Ovary (tissue), 9 donors: ENCODE data around the gene IQSEC3. TPM values are rescaled to one million over a fixed set of nuclear protein-coding genes. Genes with fewer than 3 reads are reported as not detected.
A peak's percentile ranks its signal among the peaks of the same experiment; 100 is the strongest.

ENCODE experiments used
- DNase-seq, 5 donors: peaks; one replicate each; pipeline ENCODE4 v3.0.0-alpha.2; 2019 to 2020
- H3K27ac ChIP-seq, 2 donors: fragments of 200-600 bp; one replicate each; pipeline versions ENCODE4 v1.5.1 to v1.8.0; 2019 to 2022
- H3K27me3 ChIP-seq: fragments of 200-600 bp; one replicate; pipeline ENCODE4 v1.8.0; 2022
- H3K36me3 ChIP-seq: fragments of 200-600 bp; sonication (generic); one replicate; pipeline ENCODE4 v1.5.1; 2019
- H3K4me1 ChIP-seq: one replicate; pipeline ENCODE4 v1.8.1; 2013; ENCODE audit warnings: mild to moderate bottlenecking, moderate library complexity; ENCODE audit not compliant: insufficient read depth
- H3K4me3 ChIP-seq: fragments of 200-600 bp; sonication (generic); one replicate; pipeline ENCODE4 v1.5.1; 2017
- H3K9me3 ChIP-seq, 2 donors: fragments of 200-600 bp in 1 of 2; sonication (generic) in 1 of 2; one replicate each; pipeline versions ENCODE4 v1.5.1 to v1.8.1; 2013 to 2019; ENCODE audit warnings: mild to moderate bottlenecking in 1 of 2, moderate library complexity in 1 of 2
- CTCF ChIP-seq, 3 donors: fragments of 450-650 bp in 2 of 3; fragments of 200-600 bp in 1 of 3; IDR thresholded peaks; one replicate each; pipeline versions ENCODE4 v1.5.1 to v1.8.0; 2016 to 2022; ENCODE audit warnings: antibody characterized with exemption in 3 of 3, mild to moderate bottlenecking in 1 of 3
- EP300 ChIP-seq: sonication (generic); formaldehyde crosslinking; IDR thresholded peaks from one replicate; pipeline ENCODE4 v1.6.1; 2017; ENCODE audit warnings: antibody characterized with exemption
- POLR2A ChIP-seq: fragments of 450-650 bp; IDR thresholded peaks from one replicate; pipeline ENCODE4 v1.6.1; 2017; ENCODE audit warnings: antibody characterized with exemption, mild to moderate bottlenecking, moderate library complexity
- WGBS, 3 donors: extraction: QIAGEN DNeasy Blood & Tissue Kit in 1 of 3; methylation state at CpG; one replicate each; pipeline versions ENCODE4 v1.1.5 to v1.1.7; 2013 to 2017; 5-methylcytosine and 5-hydroxymethylcytosine counted together
- intact Hi-C, 4 donors: fragments of 100-400 bp; cut with DNase I; formaldehyde crosslinking; loops; one replicate each; pipeline versions ENCODE4 v1.11.0 to v1.15.1; 2022 to 2023
- polyA plus RNA-seq, 2 donors: library from polyadenylated mRNA; stranded (reverse); fragments of 200-250 nt in 1 of 2; fragments of 350-450 nt in 1 of 2; fragmentation: Illumina TruSeq in 1 of 2; extraction: RNeasy Lipid Tissue Mini Kit (QIAGEN cat#74804) in 1 of 2; gene quantifications; one replicate each; pipeline ENCODE4 v1.2.3, GENCODE V29; 2013 to 2014
- total RNA-seq, 7 donors: library from RNA; depleted of rRNA in 2 of 7; stranded (reverse); fragments of >200 nt in 2 of 7; fragmentation: NEBNext Ultra II Directional in 3 of 7; extraction: Animal tissue kit (Norgen Biotek cat#: 25700) in 3 of 7; gene quantifications; one replicate each; pipeline versions ENCODE4 v1.1.0 to v1.2.4, GENCODE V29; 2016 to 2023
- donor health status: DM: no; HTN: no; CAD: no; lungs with moderate emphysema.
- donor health status: DM: no; HTN: no; CAD: no.
- donor health status: Bipolar disorder and iron deficiency.
- donor health status: DM: yes; HTN: yes; CAD: no.
- donor health status: DM: no; HTN: no; CAD: no.
- donor health status: DM: yes; HTN: yes; CAD: no.

The IQSEC3 gene
- total and polyA plus RNA-seq, 9 donors, result 0.88 to 10.0 (median 3.0) TPM

- peaks cover 6% of the 10 kb centered on the region for H3K4me1 ChIP-seq
- DNase-seq, result peak in 4 of 5 donors; percentile 50 to 76 (median 62)
- TF ChIP-seq EP300 (no peak), CTCF (IDR thresholded peaks at IDR 0.05) (peak in 1 of 3 donors; percentile 32)
- H3K9me3 ChIP-seq, result no peaks in the 10 kb centered on the region
- H3K27ac ChIP-seq, result peak overlapping the region in 1 of 2 donors; percentile 37
- no peaks in the 10 kb centered on the region for H3K36me3 ChIP-seq
- 6 to 27% (median 26%) methylated on average over 31 to 84 of the region's 84 CpGs for WGBS, 3 donors
- H3K4me3 ChIP-seq, result peak overlapping the region; percentile 44
- H3K27me3 ChIP-seq, result no peaks in the 10 kb centered on the region
- intact Hi-C loops, result no loop called here
Measured at GRCh38 chr12:203462-204260, 137.1 kb downstream of the IQSEC3 start.

- intact Hi-C loops, result no loop called here
- Histone ChIP-seq H3K36me3 (no peaks in the 10 kb centered on the region), H3K4me1 (peaks cover 5% of the 10 kb centered on the region), H3K27me3 (no peaks in the 10 kb centered on the region), H3K9me3 (no peaks in the 10 kb centered on the region), H3K4me3 (peak overlapping the region; percentile 44), H3K27ac (no peak overlapping the region)
- no peak for DNase-seq
- TF ChIP-seq CTCF (IDR thresholded peaks at IDR 0.05) (no peak), EP300 (no peak), POLR2A (no peak)
- WGBS, 3 donors, result 75 to 87% (median 78%) methylated on average over 11 of the region's 11 CpGs
Measured at GRCh38 chr12:204261-204678, 137.7 kb downstream of the IQSEC3 start.

- Histone ChIP-seq H3K9me3 (no peaks in the 10 kb centered on the region), H3K4me3 (no peak overlapping the region), H3K36me3 (no peaks in the 10 kb centered on the region), H3K4me1 (peaks cover 5% of the 10 kb centered on the region), H3K27ac (no peak overlapping the region), H3K27me3 (no peaks in the 10 kb centered on the region)
- no peak for DNase-seq
- intact Hi-C loops, result no loop called here
- WGBS, 3 donors, result 84 to 91% (median 86%) methylated on average over 4 of the region's 4 CpGs
- TF ChIP-seq EP300 (no peak), CTCF (IDR thresholded peaks at IDR 0.05) (no peak), POLR2A (no peak)
Measured at GRCh38 chr12:205026-205425, 138.5 kb downstream of the IQSEC3 start.

- intact Hi-C loops, result no loop called here
- no peaks in the 10 kb centered on the region for H3K9me3 ChIP-seq
- peaks cover 5% of the 10 kb centered on the region for H3K4me1 ChIP-seq
- H3K27ac ChIP-seq, result no peak overlapping the region
- H3K4me3 ChIP-seq, result no peak overlapping the region
- H3K27me3 ChIP-seq, result no peaks in the 10 kb centered on the region
- 88 to 92% (median 91%) methylated on average over 21 of the region's 21 CpGs for WGBS, 3 donors
- TF ChIP-seq EP300 (no peak), CTCF (IDR thresholded peaks at IDR 0.05) (no peak), POLR2A (no peak)
- no peaks in the 10 kb centered on the region for H3K36me3 ChIP-seq
- DNase-seq, result no peak
Measured at GRCh38 chr12:206746-207440, 140.3 kb downstream of the IQSEC3 start.
